ENCODE results near the gene PRKCA.

DNA sequence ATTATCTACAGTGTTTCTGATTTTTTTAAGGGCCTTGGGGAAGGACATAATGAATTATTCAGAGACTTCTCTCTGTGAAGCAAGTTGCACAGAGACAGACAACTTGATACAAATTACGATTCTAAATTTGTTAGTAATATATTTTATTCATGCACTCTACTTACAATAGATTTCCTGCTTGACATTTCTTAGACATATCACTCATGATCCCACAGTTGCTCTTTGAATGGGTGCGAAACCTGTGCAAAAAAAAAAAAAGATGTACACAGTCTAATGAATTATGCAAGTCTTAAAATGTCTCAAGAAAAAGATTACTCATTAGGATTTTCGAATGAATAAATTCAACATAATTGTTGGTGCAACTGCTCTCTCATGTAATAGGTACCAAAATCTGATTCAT lies 254.8 kb downstream of the PRKCA start:
- TF ChIP-seq NFIC (IDR thresholded peaks at IDR 0.05) (no peak), EP300 (IDR thresholded peaks at IDR 0.05; ENCODE audit: borderline replicate concordance) (no peak), EGR1 (IDR thresholded peaks at IDR 0.05) (no peak), TAF1 (IDR thresholded peaks at IDR 0.05; ENCODE audit: low read depth) (no peak)
- TF ChIP-seq, protein P1, sequence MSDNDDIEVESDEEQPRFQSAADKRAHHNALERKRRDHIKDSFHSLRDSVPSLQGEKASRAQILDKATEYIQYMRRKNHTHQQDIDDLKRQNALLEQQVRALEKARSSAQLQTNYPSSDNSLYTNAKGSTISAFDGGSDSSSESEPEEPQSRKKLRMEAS (IDR thresholded peaks at IDR 0.05) = no peak
